Pons (tissue), 1 donor: Measurements from ENCODE around the gene MTRF1.
A peak's percentile ranks its signal among the peaks of the same experiment; 100 is the strongest.
"Not testable (repeated sequence)": the region's sequence is repeated elsewhere in the genome, so short reads cannot be mapped to it uniquely, and the experiment has no call there.

Experiments used
- DNase-seq: peaks from one replicate; pipeline ENCODE4 v3.0.0-alpha.2; 2016; ENCODE audit warnings: low spot score

MTRF1 gene

GRCh38 chr13:41282129-41282571 is 18.8 kb upstream of the MTRF1 start:
- no peak for DNase-seq

- not testable (repeated sequence) for DNase-seq
These were observed 15.8 kb upstream of the MTRF1 start for GRCh38 chr13:41279156-41279555.

GRCh38 chr13:41276824-41277223 is 13.4 kb upstream of the MTRF1 start:
- DNase-seq = no peak

- no peak for DNase-seq
These were observed 11.5 kb upstream of the MTRF1 start for GRCh38 chr13:41274881-41275280.

- DNase-seq = no peak
These were observed 10.6 kb upstream of the MTRF1 start for GRCh38 chr13:41273831-41274441.

GRCh38 chr13:41271456-41272285 is 8.3 kb upstream of the MTRF1 start:
- DNase-seq = no peak

- no peak for DNase-seq
These were observed 5.4 kb upstream of the MTRF1 start for GRCh38 chr13:41268764-41269163.

- no peak for DNase-seq
These were observed 3.7 kb upstream of the MTRF1 start for GRCh38 chr13:41267106-41267505.

GRCh38 chr13:41259875-41260501 is 3.4 kb downstream of the MTRF1 start:
- DNase-seq = no peak

GRCh38 chr13:41257535-41257934 is 5.8 kb downstream of the MTRF1 start:
- no peak for DNase-seq

- DNase-seq = no peak
These were observed 8.5 kb downstream of the MTRF1 start for GRCh38 chr13:41254902-41255301.

- no peak for DNase-seq
These were observed 12.4 kb downstream of the MTRF1 start for GRCh38 chr13:41250993-41251392.

GRCh38 chr13:41246969-41247680 is 16.3 kb downstream of the MTRF1 start:
- no peak for DNase-seq

GRCh38 chr13:41244556-41244955 is 18.8 kb downstream of the MTRF1 start:
- no peak for DNase-seq

GRCh38 chr13:41241626-41242025 is 21.8 kb downstream of the MTRF1 start:
- no peak for DNase-seq

- DNase-seq = no peak
These were observed 27.0 kb downstream of the MTRF1 start for GRCh38 chr13:41236369-41236768.

- peak; percentile 14 for DNase-seq
These were observed 30.5 kb downstream of the MTRF1 start for GRCh38 chr13:41232578-41233480.

- DNase-seq = no peak
These were observed 31.6 kb downstream of the MTRF1 start for GRCh38 chr13:41231786-41232185.

GRCh38 chr13:41231025-41231677 is 32.2 kb downstream of the MTRF1 start:
- DNase-seq = no peak

- DNase-seq = no peak
These were observed 34.0 kb downstream of the MTRF1 start for GRCh38 chr13:41229356-41229755.
